Renal cortex interstitium (tissue), 11 donors: ENCODE data around the gene KRTAP10-8. TPM values are rescaled to one million over a fixed set of nuclear protein-coding genes. Genes with fewer than 3 reads are reported as not detected.
"Not testable (repeated sequence)": the region's sequence is repeated elsewhere in the genome, so short reads cannot be mapped to it uniquely, and the experiment has no call there.

Source experiments
- DNase-seq, 11 donors: peaks; one replicate each; pipeline ENCODE4 v3.0.0-alpha.2; 2013; ENCODE audit warnings: low read depth in 9 of 11, low spot score in 4 of 11; ENCODE audit errors: extremely low read depth in 1 of 11
- polyA plus RNA-seq, 3 donors: library from polyadenylated mRNA; unstranded; fragments of 120-200 nt; gene quantifications; one replicate each; pipeline ENCODE4 v1.2.1, GENCODE V29; 2013; ENCODE audit not compliant: insufficient read length in 3 of 3

Gene KRTAP10-8
- polyA plus RNA-seq, 3 donors: not detected

DNA sequence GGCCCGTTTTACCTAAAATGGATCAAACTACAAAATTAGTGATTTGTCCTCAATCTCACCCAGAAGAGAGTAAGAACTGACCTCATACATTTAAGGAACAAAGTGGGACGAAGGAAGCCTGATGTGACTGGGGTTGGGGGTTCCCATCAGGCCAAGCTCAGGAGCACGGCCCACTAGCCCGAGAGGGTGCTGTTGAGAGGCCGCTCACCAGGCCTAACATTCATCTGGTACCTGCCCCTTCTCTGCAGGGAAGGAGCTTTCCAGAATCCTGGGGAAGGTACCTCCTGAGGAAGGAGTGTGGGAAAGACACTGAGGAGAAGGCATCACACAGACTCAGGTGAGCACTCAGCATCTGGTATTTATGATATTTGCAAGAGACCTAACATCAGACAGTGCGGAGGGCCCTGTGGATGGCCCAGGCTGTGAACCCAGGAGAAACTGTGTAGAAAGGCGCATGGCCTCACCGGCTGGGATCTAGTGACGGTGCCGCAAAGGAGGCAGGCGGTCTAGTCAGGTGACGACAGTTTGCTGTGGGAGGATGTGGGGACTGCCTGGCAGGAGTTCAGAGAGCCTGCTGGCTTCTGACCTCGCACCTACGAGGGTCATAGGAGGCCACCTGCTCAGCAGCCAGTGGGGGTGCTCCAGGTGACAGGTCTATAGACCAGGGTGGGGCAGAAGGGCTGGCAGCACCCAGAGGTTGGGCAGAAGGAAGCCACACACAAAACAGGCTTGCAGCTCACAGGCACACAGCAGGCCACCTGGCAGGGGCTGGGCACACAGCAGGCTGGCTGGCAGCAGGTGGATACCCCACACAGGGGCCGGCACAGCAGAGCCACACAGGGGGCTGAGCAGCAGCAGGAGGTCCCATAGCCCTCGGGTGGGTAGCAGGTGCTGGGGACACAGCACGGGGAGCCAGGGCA, 42.0 kb downstream of the KRTAP10-8 start:
- no peak for DNase-seq

- no peak for DNase-seq
Observed at GRCh38 chr21:44654576-44655175, 42.8 kb downstream of the KRTAP10-8 start, which contains the start of gene KRTAP12-4. Gene KRTAP12-4, minus strand, starts transcription at chr21:44654659. Its CDS starts 45 bp downstream, at chr21:44654614.

DNA sequence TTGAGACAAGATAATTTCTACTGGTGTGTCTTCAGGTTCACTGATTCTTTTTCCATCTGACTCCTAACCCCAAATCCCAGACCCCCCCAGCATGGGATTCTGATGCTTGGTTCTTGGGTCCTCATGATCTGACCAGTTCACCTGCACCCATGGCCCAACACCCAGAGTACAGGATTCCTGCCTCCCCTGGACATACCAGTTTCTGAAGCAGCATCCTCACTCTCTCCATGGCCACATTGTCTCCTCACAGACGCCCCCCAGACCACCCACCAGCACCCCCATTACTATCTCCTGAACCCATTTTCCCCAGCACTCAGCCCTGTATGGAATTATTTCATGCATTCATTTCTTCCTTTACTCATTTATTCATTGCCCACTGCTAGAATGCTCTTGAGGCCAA, 45.0 kb downstream of the KRTAP10-8 start:
- DNase-seq: no peak

- DNase-seq: no peak
Observed at GRCh38 chr21:44657635-44658540, 46.0 kb downstream of the KRTAP10-8 start, which contains the start of gene KRTAP12-3. Gene KRTAP12-3, plus strand, starts transcription at chr21:44657932. Its CDS starts 48 bp downstream, at chr21:44657980.

DNA sequence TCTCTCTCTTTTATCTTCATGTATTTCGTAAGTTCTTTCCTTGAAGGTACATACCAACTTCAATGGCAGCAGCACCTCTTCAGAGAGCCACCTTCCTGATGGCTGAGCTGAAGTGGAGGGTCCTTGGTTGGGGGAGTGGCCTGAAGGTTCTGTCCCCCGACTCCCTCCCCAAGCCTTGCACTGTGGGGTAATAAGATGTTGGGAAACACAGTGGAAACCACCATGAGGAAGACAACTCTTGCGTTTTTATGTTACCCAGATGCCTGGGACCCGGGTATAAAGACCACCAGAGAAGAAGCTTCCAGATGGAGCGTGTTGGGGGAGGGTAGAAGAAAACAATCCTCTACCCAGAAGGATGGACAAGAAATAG, 46.6 kb downstream of the KRTAP10-8 start:
- no peak for DNase-seq

DNA sequence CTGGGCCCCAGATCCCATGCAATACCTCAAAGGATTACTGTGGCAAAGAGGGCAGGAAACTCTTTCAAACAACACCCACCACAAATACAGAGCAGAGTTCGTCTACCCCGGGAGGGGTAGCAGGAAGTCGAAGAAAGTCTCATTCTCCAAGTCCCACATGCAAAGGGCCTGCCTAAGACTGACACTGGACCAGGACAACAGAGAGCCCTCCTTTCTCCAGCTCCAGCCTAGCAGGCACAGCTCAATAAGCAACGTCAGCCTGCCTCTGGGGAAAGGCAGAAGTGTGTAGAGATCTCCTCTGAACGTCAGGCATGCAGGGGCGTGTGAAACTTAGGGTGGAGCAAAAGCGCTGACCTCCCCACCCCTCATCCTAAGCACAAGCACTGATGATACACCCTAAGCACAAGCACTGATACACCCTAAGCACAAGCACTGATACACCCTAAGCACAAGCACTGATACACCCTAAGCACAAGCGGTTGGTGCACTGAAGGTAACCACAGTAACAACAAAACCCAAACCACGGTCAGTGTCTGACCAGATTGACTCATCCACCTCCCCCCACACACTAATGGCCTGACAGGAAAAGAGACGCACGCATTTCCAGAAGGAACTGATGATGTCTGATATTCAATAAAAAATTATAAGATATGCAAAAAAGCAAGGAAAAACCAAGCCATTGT, 47.2 kb downstream of the KRTAP10-8 start:
- DNase-seq: no peak

- not testable (repeated sequence) for DNase-seq
Observed at GRCh38 chr21:44661567-44661966, 49.7 kb downstream of the KRTAP10-8 start.

Other genes with a start within 250 kb of the KRTAP10-8 start
- 1 to 10 TPM; 4.1 to 6.0 (median 5.8) TPM for gene LRRC3, start 156.6 kb upstream of the KRTAP10-8 start, polyA plus RNA-seq
- gene KRTAP10-1, start 71.9 kb upstream of the KRTAP10-8 start, polyA plus RNA-seq: not detected
- not detected for gene KRTAP10-2, start 60.6 kb upstream of the KRTAP10-8 start, polyA plus RNA-seq
- gene KRTAP10-3, start 53.3 kb upstream of the KRTAP10-8 start, polyA plus RNA-seq: not detected
- gene KRTAP10-4, start 38.4 kb upstream of the KRTAP10-8 start, polyA plus RNA-seq: not detected
- gene KRTAP10-5, start 31.5 kb upstream of the KRTAP10-8 start, polyA plus RNA-seq: not detected
- gene KRTAP10-6, start 19.6 kb upstream of the KRTAP10-8 start, polyA plus RNA-seq: not detected
- gene KRTAP10-7, start 11.5 kb upstream of the KRTAP10-8 start, polyA plus RNA-seq: not detected
- not detected for gene KRTAP10-9, start 15.0 kb downstream of the KRTAP10-8 start, polyA plus RNA-seq
- not detected for gene KRTAP10-10, start 25.3 kb downstream of the KRTAP10-8 start, polyA plus RNA-seq
- gene KRTAP10-11, start 34.3 kb downstream of the KRTAP10-8 start, polyA plus RNA-seq: not detected
- not detected for gene KRTAP12-4, start 42.6 kb downstream of the KRTAP10-8 start, polyA plus RNA-seq
- gene KRTAP12-3, start 45.9 kb downstream of the KRTAP10-8 start, polyA plus RNA-seq: not detected
- not detected for gene KRTAP12-2, start 54.8 kb downstream of the KRTAP10-8 start, polyA plus RNA-seq
- not detected for gene KRTAP12-1, start 70.1 kb downstream of the KRTAP10-8 start, polyA plus RNA-seq
- not detected for gene KRTAP10-12, start 85.1 kb downstream of the KRTAP10-8 start, polyA plus RNA-seq
- gene TSPEAR, start 99.5 kb downstream of the KRTAP10-8 start, polyA plus RNA-seq: 1 to 10 TPM in 1 of 3 donors, under 1 TPM in 2; 0.82 to 1.5 (median 0.89) TPM
- 100 to 1,000 TPM in 1 of 3 donors, 10 to 100 TPM in 2; 82.1 to 132 (median 83.4) TPM for gene UBE2G2, start 189.7 kb downstream of the KRTAP10-8 start, polyA plus RNA-seq
- 100 to 1,000 TPM in 2 of 3 donors, 10 to 100 TPM in 1; 93.3 to 123 (median 115) TPM for gene SUMO3, start 206.0 kb downstream of the KRTAP10-8 start, polyA plus RNA-seq